Astrocyte of the spinal cord (primary cell): Measurements from ENCODE around the gene SIGLEC7.

ENCODE experiments used
- DNase-seq: peaks from one replicate; pipeline ENCODE4 v3.0.0; 2011; ENCODE audit warnings: low read depth, low spot score
- H3K4me3 ChIP-seq: 2 replicates; pipeline ENCODE4 v1.5.1; 2011; ENCODE audit warnings: low read depth, mild to moderate bottlenecking, low read length, moderate library complexity
- in situ Hi-C: cut with HindIII; loops from 2 replicates; pipeline ENCODE4 v1.10.0; 2017; ENCODE audit warnings: low sequenced_read_pairs
- TF ChIP-seq, protein P1 (sequence below): IDR thresholded peaks from 2 replicates; pipeline ENCODE4 v1.5.1; 2012; ENCODE audit warnings: low read depth, mild to moderate bottlenecking, low read length, inconsistent platforms

The SIGLEC7 gene

DNA sequence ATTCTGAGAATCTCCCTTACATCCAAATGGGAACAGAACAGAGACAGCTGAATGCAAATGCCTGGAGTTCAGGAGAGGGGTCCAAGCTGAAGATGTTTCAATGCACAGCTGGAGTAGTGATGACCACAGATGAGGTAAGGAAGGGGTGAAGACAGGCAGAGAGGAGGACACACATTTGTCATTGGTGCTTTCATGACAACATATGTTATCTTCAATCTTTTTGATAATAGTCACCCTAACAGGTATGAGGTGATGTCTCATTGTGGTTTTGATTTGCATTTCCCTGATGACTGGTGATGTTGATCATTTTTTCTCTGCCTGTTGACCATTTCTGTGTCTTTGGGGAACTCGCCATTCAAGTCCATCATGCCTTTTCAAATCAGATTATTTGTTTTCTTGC is 19.2 kb downstream of the SIGLEC7 start:
- DNase-seq: no peak
- in situ Hi-C loops: no loop called here
- TF ChIP-seq, protein P1, sequence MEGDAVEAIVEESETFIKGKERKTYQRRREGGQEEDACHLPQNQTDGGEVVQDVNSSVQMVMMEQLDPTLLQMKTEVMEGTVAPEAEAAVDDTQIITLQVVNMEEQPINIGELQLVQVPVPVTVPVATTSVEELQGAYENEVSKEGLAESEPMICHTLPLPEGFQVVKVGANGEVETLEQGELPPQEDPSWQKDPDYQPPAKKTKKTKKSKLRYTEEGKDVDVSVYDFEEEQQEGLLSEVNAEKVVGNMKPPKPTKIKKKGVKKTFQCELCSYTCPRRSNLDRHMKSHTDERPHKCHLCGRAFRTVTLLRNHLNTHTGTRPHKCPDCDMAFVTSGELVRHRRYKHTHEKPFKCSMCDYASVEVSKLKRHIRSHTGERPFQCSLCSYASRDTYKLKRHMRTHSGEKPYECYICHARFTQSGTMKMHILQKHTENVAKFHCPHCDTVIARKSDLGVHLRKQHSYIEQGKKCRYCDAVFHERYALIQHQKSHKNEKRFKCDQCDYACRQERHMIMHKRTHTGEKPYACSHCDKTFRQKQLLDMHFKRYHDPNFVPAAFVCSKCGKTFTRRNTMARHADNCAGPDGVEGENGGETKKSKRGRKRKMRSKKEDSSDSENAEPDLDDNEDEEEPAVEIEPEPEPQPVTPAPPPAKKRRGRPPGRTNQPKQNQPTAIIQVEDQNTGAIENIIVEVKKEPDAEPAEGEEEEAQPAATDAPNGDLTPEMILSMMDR: no peak
- no peak overlapping the region for H3K4me3 ChIP-seq

DNA sequence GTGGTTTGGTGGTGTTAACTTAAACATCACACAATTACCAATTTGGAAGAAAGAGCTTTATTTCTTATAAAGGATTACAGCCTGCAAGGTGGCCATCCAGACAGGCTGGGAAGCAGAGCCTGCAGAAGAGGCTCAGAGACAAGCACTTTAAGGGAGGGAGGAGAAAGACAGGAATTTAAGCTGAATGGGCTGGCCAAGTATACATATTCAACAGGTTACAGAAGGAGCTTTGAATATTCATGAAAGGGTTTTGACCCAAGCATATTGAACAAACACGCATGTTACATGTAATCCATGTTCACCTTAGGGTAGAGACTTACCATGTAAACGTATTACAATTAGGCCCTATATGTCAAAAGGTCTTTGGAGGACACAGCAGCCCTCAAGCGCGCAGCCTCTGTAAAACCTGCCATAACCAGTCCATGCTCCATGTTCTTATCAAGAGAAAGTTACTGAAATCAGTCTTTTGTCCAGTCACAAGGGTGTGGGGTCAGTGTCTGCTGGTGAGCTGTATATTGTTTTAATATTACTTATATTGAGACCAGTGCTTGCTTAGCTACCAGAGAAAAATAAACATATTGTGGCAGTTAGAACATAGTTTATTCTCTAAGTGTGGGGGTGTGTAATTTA is 19.9 kb downstream of the SIGLEC7 start:
- TF ChIP-seq, protein P1: no peak
- in situ Hi-C loops: no loop called here
- no peak for DNase-seq
- H3K4me3 ChIP-seq: no peak overlapping the region

DNA sequence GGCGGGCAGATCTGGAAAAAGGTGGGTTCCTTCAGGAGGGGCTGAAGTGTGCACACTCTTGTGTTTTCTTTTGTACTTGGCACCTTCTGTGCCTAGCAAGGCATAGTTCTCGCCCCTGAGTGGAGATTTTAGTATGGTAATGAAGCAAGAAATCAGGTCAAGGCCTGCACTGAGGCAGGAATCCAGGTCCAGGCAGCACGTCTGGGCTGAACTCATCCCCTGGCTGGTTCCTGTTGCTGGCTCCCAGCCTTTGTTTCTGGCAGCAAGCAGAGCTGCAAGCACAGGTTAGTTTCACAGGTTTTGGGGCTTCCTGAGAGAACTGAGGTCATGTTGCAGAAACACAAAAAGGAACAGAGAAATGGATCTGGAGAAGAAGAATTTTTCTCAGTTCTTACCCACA is 21.2 kb downstream of the SIGLEC7 start:
- TF ChIP-seq, protein P1: no peak
- H3K4me3 ChIP-seq: no peak overlapping the region
- DNase-seq: no peak
- in situ Hi-C loops: no loop called here

DNA sequence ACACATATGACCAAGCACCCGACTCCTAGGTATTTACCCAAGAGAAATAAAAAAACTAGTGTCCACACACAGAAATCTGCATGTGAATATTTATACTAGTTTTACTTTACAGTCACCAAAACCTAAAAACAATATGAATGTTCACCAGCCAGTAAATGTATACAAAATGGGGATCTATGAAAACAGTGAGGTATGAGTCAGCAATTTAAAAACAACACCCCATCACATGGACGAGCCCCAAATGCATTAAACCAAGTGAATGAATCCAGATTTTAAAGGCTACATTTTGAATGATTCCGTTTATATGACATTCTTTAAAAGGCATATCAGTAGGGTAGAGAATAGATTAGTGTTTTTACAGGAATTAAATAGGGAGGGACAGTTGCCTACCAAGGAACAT is 22.1 kb downstream of the SIGLEC7 start:
- in situ Hi-C loops: no loop called here
- no peak overlapping the region for H3K4me3 ChIP-seq
- TF ChIP-seq, protein P1: no peak
- no peak for DNase-seq

DNA sequence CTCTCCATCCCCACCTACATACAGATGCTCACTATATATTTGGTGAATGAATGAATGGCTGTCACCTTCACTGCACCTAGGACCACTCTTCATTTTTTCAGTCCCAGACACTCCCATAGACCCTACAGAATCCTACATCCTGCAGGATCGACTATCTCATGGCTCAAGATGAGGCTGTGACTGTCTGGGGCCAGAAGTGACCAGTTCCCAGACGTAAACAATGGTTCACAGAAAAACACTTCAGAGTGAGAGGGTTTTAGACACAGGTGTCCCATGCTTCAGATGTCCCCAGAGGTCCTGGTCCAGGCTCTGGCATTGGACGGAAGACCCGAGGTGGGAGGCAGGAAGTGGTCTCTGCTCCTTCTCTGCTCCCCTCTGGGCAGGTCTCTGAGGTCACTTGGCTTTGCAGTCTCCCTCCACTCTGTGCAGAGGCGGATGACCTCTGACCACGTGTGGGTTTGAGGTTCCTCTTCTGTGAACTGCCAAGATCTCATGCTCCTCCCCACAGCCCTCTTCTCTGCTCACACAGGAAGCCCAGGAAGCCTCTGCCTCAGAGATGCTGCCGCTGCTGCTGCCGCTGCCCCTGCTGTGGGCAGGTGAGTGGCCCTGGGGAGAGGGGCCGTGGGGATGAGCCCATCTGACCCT is 24.9 kb downstream of the SIGLEC7 start:
- TF ChIP-seq, protein P1: no peak
- in situ Hi-C loops: no loop called here
- no peak for DNase-seq
- H3K4me3 ChIP-seq: no peak overlapping the region

DNA sequence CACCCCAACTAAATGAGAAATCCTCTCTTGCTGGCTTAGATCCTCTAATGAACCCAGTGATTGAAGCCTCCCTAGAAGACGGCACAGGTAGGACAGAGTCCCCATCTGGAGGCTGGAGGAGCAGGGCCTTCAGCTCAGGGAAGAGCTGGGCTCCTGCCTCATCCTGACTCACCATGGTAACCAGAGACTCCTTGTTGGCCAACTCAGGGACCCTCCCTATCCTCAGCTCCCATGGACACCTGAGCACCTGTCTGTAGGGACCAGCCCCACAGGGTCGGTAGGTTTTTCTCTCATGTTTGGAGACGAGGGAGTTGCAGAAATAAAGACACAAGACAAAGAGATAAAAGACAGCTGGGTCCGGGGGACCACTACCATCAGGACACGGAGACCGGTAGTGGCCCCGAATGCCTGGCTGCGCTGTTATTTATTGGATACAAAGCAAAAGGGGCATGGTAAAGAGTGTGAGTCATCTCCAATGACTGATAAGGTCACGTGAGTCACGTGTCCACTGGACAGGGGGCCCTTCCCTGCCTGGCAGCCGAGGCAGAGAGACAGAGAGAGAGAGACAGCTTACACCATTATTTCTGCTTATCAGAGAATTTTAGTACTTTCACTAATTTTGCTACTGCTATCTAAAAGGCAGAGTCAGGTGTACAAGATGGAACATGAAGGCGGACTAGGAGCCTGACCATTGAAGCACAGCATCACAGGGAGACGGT is 26.6 kb downstream of the SIGLEC7 start:
- no peak for DNase-seq
- in situ Hi-C loops: no loop called here
- TF ChIP-seq, protein P1: no peak
- no peak overlapping the region for H3K4me3 ChIP-seq
